Panc1 (cell line): ENCODE data around the gene PIEZO1. TPM values are rescaled to one million over a fixed set of nuclear protein-coding genes. Genes with fewer than 3 reads are reported as not detected.

Source experiments
- ATAC-seq: fragments of 200-7000 bp; cut with Tn5 transposase; 2 replicates; pipeline ENCODE4 v1.9.1; 2020; ENCODE audit warnings: mild to moderate bottlenecking, moderate library complexity
- BruUV-seq: library from RNA; stranded (reverse); fragments of 400-500 nt; replicated peaks from 2 replicates; lab custom pipeline; 2021; lab: Mats Ljungman, UMichigan
- CTCF ChIA-PET: fragments of 300-600 bp; sonication (Branson Sonifier 250); formaldehyde crosslinking; loops from one replicate; lab custom pipeline; 2022; ENCODE audit warnings: antibody characterized with exemption; lab: Charles Lee
- POLR2A ChIA-PET: fragments of 300-600 bp; sonication (Branson Sonifier 250); formaldehyde crosslinking; loops from one replicate; lab custom pipeline; 2022; ENCODE audit warnings: antibody characterized with exemption; lab: Charles Lee
- DNase-seq: peaks from one replicate; pipeline ENCODE4 v3.0.0-alpha.2; 2010; ENCODE audit warnings: low read depth, low spot score
- H3K27ac ChIP-seq: 2 replicates; pipeline ENCODE4 v1.5.1; 2011; ENCODE audit warnings: mild to moderate bottlenecking, low read length, inconsistent platforms
- H3K27me3 ChIP-seq: fragments of 200-500 bp; sonication (Bioruptor generic); 2 replicates; pipeline ENCODE4 v1.6.0; 2014; ENCODE audit warnings: low read length, inconsistent platforms; ENCODE audit not compliant: control insufficient read depth, insufficient read depth
- H3K36me3 ChIP-seq: fragments of 200-500 bp; sonication (Bioruptor generic); 2 replicates; pipeline ENCODE4 v1.5.1; 2014; ENCODE audit warnings: inconsistent platforms, mild to moderate bottlenecking, low read length, moderate library complexity; ENCODE audit not compliant: control insufficient read depth, insufficient read depth
- H3K4me1 ChIP-seq: 2 replicates; pipeline ENCODE4 v1.5.1; 2011; ENCODE audit warnings: inconsistent platforms, mild to moderate bottlenecking, low read length, moderate library complexity; ENCODE audit not compliant: control insufficient read depth, insufficient read depth
- H3K4me3 ChIP-seq, 2 experiments: 2 replicates each; pipeline ENCODE4 v1.5.1; 2011 to 2012; ENCODE audit warnings: low read depth in 2 of 2, low read length in 2 of 2, mild to moderate bottlenecking in 2 of 2, inconsistent platforms in 1 of 2, moderate library complexity in 1 of 2
- H3K9me3 ChIP-seq: fragments of 200-500 bp; sonication (Bioruptor generic); 2 replicates; pipeline ENCODE4 v1.5.1; 2014; ENCODE audit warnings: low read depth, mild to moderate bottlenecking, inconsistent platforms, low read length, moderate library complexity; ENCODE audit not compliant: control insufficient read depth, insufficient read depth
- POLR2AphosphoS5 ChIP-seq: IDR thresholded peaks from 2 replicates; pipeline ENCODE4 v1.6.1; 2012; ENCODE audit warnings: mild to moderate bottlenecking, low read depth, low read length, moderate library complexity
- SIN3A ChIP-seq: IDR thresholded peaks from 2 replicates; pipeline ENCODE4 v1.6.1; 2012; ENCODE audit warnings: low read depth, mild to moderate bottlenecking, low read length, moderate library complexity, borderline replicate concordance; ENCODE audit not compliant: insufficient read depth
- TCF7L2 ChIP-seq: IDR thresholded peaks from 2 replicates; pipeline ENCODE4 v1.6.1; 2011; ENCODE audit warnings: mild to moderate bottlenecking, low read depth, low read length, inconsistent platforms
- in situ Hi-C: cut with HindIII; loops from 2 replicates; pipeline ENCODE4 v1.10.0; 2016; ENCODE audit warnings: low sequenced_read_pairs, low pct_unique_long_range_greater_than_20kb
- intact Hi-C: fragments of 100-400 bp; cut with micrococcal nuclease; formaldehyde crosslinking; loops from one replicate; pipeline ENCODE4 v1.10.0; 2022; ENCODE audit not compliant: unreplicated experiment
- total RNA-seq: library from RNA; stranded (reverse); gene quantifications from one replicate; pipeline ENCODE4 v1.2.1, GENCODE V29; 2021; ENCODE audit not compliant: unreplicated experiment
- TF ChIP-seq, protein P1 (sequence below), 2 experiments: IDR thresholded peaks; 2 replicates each; pipeline ENCODE4 v1.6.1; 2011 to 2012; ENCODE audit warnings: low read depth in 2 of 2, control low read depth in 1 of 2, low read length in 1 of 2, mild to moderate bottlenecking in 1 of 2, moderate library complexity in 1 of 2; ENCODE audit not compliant: insufficient read depth in 1 of 2
- TF ChIP-seq, protein P2 (sequence below): fragments of 450-650 bp; IDR thresholded peaks from 2 replicates; pipeline ENCODE4 v1.5.1; 2017; ENCODE audit warnings: mild to moderate bottlenecking

The PIEZO1 gene
- total RNA-seq, 1 experiment from 2014 or later: 175 TPM

DNA sequence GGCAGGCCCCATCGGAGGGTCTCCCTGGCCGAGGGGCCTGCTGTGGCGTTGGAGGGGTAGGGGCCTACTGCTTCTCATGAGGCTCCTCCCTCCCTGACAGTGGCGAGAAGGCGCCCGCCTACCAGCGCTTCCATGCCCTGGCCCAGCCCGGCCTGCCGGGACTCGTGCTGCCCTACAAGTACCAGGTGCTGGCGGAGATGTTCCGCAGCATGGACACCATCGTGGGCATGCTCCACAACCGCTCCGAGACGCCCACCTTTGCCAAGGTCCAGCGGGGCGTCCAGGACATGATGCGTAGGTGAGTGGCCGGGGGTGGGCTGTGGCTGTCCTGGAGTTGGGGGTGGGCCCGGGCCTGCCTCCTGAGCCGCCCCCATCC is 20.3 kb upstream of the PIEZO1 start:
- Histone ChIP-seq H3K9me3 (no peaks in the 10 kb centered on the region), H3K27ac (peak overlapping the region; percentile 81; the same call in 1 of the 2 replicates), H3K4me3 (peak overlapping the region in 1 of 2 experiments; percentile 58; a peak in 2 of 4 replicates), H3K4me1 (peaks cover 17% of the 10 kb centered on the region), H3K36me3 (peaks cover 4% of the 10 kb centered on the region; the same call in 1 of the 2 replicates), H3K27me3 (no peaks in the 10 kb centered on the region)
- ChIA-PET CTCF (no interaction called here), POLR2A (no interaction called here)
- intact Hi-C loops: no loop called here
- in situ Hi-C loops: no loop called here
- no peak for DNase-seq
- TF ChIP-seq POLR2AphosphoS5: no peak
- TF ChIP-seq SIN3A: no peak
- TF ChIP-seq TCF7L2: no peak
- TF ChIP-seq, protein P1, sequence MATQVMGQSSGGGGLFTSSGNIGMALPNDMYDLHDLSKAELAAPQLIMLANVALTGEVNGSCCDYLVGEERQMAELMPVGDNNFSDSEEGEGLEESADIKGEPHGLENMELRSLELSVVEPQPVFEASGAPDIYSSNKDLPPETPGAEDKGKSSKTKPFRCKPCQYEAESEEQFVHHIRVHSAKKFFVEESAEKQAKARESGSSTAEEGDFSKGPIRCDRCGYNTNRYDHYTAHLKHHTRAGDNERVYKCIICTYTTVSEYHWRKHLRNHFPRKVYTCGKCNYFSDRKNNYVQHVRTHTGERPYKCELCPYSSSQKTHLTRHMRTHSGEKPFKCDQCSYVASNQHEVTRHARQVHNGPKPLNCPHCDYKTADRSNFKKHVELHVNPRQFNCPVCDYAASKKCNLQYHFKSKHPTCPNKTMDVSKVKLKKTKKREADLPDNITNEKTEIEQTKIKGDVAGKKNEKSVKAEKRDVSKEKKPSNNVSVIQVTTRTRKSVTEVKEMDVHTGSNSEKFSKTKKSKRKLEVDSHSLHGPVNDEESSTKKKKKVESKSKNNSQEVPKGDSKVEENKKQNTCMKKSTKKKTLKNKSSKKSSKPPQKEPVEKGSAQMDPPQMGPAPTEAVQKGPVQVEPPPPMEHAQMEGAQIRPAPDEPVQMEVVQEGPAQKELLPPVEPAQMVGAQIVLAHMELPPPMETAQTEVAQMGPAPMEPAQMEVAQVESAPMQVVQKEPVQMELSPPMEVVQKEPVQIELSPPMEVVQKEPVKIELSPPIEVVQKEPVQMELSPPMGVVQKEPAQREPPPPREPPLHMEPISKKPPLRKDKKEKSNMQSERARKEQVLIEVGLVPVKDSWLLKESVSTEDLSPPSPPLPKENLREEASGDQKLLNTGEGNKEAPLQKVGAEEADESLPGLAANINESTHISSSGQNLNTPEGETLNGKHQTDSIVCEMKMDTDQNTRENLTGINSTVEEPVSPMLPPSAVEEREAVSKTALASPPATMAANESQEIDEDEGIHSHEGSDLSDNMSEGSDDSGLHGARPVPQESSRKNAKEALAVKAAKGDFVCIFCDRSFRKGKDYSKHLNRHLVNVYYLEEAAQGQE (IDR thresholded peaks at IDR 0.05; ENCODE audit: insufficient read depth in 1 of 2, low read depth in 2 of 2, low read length in 1 of 2): no peak
- TF ChIP-seq, protein P2, sequence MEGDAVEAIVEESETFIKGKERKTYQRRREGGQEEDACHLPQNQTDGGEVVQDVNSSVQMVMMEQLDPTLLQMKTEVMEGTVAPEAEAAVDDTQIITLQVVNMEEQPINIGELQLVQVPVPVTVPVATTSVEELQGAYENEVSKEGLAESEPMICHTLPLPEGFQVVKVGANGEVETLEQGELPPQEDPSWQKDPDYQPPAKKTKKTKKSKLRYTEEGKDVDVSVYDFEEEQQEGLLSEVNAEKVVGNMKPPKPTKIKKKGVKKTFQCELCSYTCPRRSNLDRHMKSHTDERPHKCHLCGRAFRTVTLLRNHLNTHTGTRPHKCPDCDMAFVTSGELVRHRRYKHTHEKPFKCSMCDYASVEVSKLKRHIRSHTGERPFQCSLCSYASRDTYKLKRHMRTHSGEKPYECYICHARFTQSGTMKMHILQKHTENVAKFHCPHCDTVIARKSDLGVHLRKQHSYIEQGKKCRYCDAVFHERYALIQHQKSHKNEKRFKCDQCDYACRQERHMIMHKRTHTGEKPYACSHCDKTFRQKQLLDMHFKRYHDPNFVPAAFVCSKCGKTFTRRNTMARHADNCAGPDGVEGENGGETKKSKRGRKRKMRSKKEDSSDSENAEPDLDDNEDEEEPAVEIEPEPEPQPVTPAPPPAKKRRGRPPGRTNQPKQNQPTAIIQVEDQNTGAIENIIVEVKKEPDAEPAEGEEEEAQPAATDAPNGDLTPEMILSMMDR: no peak
- BruUV-seq: no TSS peak
- ATAC-seq: no peak

DNA sequence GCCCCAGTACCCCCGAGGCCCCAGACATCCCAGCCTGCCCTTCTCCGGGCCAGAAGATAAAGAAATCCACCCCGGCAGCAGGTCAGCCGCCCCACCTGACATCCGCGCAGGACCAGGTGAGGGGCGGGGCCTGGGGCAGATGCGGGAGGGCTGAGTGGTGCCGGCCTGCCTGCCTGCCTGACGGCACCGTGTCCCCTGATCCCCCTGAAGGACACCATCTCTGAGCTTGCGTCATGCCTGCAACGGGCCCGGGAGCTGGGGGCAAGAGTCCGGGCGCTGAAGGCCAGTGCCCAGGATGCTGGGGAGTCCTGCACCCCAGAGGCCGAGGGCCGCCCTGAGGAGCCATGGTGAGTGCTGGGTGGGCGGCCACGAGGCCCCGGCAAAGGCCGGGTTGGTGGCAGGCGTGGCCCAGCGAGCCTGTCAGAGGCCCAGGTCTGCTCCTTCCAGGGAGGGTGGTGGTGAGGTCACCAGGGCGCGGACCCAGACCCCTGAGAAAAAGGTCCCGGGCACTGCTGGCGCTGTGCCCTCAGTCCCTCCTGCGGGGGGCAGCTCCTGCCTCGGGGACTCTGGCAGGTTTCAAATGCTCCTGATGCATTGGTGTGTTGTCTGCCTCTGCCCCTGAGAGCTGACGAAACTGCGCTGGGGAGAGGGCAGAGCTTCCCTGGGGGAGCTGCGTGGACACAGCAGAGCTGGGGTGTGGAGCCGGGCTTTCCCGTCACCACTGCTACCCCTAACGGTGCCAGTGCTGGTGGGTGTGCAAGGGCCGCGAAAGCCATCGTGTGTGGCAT is 19.7 kb upstream of the PIEZO1 start:
- ChIA-PET CTCF (no interaction called here), POLR2A (no interaction called here)
- no peaks in the 10 kb centered on the region for H3K27me3 ChIP-seq
- TF ChIP-seq POLR2AphosphoS5 (no peak), TCF7L2 (no peak), SIN3A (no peak)
- TF ChIP-seq, protein P1 (IDR thresholded peaks at IDR 0.05; ENCODE audit: insufficient read depth in 1 of 2, low read depth in 2 of 2, low read length in 1 of 2): no peak
- TF ChIP-seq, protein P2: no peak
- no TSS peak for BruUV-seq
- intact Hi-C loops: no loop called here
- in situ Hi-C loops: no loop called here
- no peaks in the 10 kb centered on the region for H3K9me3 ChIP-seq
- H3K36me3 ChIP-seq: peaks cover 4% of the 10 kb centered on the region; the same call in 1 of the 2 replicates
- ATAC-seq: no peak
- peak overlapping the region; percentile 58 for H3K4me3 ChIP-seq
- peak overlapping the region; percentile 81 for H3K27ac ChIP-seq
- DNase-seq: no peak
- peaks cover 11% of the 10 kb centered on the region for H3K4me1 ChIP-seq
